Fibroblast of skin of abdomen (primary cell): ENCODE measurements around the gene SDF2L1.
"Not testable (repeated sequence)": the region's sequence is repeated elsewhere in the genome, so short reads cannot be mapped to it uniquely, and the experiment has no call there.

Source experiments
- DNase-seq: peaks from one replicate; pipeline ENCODE4 v3.0.0-alpha.2; 2013

The SDF2L1 gene

DNA sequence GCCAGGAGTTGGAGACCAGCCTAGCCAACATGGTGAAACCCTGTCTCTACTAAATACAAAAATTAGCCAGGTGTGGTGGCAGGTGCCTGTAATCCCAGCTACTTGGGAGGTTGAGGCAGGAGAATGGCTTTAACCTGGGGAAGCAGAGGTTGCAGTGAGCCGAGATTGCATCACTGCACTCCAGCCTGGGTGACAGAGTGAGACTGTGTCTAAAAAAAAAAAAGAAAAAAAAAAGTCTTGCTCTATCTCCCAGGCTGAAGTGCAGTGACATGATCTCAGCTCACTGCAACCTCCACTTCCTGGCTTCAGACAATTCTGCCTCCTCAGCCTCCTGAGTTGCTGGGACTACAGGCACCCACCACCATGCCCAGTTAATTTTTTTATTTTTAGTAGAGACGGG lies 4.7 kb upstream of the SDF2L1 start:
- not testable (repeated sequence) for DNase-seq

DNA sequence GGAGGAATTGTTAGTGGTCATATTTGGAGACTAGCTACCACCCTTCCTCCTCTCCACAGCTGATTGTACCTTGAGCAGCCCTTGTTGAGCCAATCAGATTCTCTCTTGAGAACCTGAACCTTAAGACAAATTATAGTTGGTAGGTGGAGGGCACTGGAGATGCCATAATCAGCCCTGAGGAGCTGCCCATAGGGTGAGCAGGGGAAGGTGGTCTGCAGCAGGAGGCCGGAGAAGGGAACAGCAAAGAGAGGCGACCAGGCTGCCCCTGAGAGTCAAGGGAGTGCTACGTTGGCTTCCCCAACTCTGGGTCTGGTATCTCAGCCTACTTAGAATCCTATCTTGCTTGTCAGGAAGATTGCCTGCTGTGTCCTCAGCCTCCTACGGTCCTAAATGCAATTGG lies 2.7 kb upstream of the SDF2L1 start:
- no peak for DNase-seq

DNA sequence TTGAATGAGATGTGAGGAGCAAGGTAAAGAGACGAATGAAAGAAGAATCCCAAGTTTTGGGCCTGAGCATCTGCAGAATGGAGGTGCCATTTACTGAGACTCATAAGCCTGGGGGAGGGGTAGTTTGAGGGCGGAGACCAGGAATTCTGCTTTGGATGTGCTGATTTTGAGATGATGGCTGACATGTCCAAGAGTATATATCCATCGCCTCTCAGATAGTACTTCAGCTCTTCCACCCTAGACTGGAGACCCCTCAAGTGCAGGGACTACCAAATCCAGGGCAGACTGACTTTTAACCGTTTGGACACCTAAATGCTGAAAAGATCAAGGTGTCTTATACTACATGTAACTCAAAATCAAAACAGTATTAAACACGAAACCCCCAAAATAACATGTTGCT lies 1.3 kb upstream of the SDF2L1 start:
- DNase-seq, result no peak

DNA sequence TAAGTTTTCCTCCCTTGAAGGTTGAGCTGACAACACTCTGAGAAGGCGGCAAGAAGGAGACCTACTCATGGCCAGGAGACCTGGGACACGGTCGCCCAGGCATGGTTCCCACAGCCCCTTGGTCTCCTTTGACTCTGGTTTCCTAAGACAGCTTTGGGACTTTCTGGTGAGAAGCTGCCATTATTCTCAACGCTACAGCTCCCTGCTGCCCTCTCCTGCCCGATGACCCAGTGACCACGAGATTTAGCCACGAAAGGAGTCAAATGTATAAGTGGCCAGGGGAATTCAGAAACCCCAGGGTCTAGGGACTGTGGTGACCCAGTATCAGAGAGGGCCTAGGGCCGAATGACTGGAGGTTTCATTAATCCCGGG lies 699 bp upstream of the SDF2L1 start:
- DNase-seq, result peak; percentile 33

DNA sequence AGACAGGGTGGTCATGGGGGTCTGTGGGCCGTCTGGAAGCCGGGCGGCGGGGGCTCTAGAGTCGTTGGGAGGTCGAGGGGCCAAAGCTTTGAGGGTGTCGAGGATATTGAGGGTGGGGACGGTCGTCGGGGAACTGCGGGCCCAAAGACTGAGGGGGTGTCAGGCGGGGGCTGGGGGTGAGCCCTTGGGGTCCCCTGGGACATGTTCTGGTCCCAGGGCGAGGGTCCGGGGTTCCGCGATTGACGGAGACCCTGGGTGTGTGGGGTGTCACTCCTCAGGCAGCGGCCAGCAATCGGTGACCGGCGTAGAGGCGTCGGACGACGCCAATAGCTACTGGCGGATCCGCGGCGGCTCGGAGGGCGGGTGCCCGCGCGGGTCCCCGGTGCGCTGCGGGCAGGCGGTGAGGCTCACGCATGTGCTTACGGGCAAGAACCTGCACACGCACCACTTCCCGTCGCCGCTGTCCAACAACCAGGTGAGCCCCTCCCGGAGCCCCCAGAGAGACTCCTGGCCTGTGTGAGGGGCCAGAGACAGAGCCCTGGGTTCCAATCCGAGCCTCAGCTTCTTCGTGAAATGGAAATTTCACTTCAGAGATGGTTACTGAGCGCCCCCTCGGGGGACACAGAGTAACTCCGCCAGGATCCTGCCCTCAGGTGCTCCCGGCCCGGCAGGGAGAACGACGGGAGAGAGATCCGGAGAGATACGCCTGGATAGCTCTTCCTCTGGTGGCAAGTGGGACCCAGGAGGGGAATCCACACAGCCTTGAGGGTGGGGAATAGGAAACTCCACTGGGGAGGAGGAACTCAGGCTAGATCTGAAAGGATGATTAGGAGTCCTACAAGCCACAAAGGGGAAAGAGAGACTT lies 714 bp downstream of the SDF2L1 start:
- peak; percentile 50 for DNase-seq

DNA sequence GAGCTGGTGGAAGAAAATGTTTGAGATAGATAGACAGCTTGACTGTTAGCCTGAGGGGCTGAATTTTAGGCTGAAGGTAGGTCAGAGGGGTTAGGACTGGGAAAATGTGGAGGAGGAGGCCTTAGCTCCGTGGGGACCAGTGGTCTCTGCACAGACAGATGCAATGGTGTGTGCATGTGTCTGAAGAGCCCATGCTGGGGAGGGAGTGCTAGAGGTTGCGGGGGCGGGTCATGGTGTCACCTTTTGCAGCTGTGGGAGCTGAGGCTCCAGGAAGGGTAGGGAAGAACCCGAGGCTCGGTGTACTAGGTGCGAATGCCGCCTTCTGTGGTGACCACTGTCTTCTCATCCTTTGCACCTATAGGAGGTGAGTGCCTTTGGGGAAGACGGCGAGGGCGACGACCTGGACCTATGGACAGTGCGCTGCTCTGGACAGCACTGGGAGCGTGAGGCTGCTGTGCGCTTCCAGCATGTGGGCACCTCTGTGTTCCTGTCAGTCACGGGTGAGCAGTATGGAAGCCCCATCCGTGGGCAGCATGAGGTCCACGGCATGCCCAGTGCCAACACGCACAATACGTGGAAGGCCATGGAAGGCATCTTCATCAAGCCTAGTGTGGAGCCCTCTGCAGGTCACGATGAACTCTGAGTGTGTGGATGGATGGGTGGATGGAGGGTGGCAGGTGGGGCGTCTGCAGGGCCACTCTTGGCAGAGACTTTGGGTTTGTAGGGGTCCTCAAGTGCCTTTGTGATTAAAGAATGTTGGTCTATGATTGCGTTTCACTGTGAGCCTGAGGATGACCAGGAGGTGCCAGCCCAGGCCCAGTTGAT lies 1.6 kb downstream of the SDF2L1 start:
- DNase-seq, result no peak

DNA sequence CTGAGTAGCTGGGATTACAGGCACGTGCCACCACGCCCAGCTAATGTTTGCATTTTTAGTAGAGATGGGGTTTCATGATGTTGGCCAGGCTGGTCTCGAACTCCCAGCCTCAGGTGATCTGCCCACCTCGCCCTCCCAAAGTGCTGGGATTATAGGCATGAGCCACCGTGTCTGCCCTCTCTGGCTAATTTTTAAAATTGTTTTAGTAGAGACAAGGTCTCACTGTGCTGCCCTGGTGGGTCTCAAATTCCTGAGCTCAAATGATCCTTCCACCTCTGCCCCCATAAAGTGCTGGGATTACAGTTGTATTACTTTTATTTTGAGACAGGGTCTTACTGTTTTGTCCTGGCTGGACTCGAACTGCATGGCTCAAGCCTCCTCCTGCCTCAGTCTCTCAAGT lies 3.4 kb downstream of the SDF2L1 start:
- DNase-seq, result not testable (repeated sequence)

DNA sequence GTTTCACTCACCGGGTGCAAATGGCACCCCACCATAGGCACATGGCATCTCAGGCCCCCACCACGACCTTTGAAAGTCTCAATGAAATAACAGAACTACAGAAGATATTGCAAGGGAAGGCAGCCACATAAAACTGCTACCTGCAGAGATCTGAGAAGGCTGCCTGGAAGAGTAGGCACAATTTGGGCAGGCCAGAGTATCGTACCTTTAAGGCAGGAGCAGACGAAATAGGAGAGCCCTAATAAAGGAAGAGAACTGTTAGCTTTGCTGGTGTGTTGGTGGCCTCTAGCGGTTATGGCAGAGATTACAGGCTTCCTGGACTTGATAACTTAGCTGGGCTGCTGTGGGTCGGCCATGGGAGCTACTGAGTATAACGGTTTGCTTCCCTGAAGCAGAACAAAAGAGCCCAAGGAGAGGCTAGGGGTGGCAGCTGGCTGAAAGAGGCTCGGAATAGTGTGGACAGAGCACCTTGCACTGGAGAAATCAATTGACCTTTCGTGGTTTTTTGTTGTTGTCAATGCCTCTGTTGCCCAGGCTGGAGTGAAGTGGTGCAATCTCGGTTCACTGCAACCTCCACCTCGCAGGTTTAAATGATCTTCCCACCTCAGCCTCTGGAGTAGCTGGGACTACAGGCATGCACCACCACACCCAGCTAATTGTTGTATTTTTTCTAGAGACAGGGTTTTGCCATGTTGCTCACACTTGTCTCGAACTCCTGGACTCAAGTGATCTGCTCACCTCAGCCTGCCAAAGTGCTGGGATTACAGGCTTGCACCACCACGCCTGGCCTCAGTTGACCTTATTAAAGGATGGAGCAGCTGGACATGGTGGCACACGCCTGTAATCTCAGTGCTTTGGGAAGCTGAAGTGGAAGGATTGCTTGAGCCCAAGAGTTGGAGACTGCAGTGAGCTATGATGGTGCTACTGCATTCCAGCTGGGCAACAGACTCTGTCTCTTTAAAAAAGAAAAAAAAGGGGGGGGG lies 4.8 kb downstream of the SDF2L1 start:
- DNase-seq, result peak; percentile 74

DNA sequence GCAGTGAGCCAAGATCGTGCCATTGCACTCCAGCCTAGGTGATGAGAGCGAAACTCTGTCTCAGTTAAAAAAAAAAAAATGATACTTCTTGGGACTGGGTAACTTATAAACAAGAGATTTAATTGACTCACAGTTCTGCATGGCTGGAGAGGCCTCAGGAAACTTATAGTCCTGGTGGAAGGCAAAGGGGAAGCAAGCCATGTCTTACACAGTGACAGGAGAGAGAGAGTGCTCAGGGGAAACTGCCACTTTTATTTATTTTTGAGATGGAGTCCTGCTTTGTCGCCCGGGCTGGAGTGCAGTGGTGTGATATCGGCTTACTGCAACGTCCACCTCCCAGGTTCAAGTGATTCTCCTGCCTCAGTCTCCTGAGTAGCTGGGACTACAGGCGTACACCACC lies 8.2 kb downstream of the SDF2L1 start:
- DNase-seq, result no peak

DNA sequence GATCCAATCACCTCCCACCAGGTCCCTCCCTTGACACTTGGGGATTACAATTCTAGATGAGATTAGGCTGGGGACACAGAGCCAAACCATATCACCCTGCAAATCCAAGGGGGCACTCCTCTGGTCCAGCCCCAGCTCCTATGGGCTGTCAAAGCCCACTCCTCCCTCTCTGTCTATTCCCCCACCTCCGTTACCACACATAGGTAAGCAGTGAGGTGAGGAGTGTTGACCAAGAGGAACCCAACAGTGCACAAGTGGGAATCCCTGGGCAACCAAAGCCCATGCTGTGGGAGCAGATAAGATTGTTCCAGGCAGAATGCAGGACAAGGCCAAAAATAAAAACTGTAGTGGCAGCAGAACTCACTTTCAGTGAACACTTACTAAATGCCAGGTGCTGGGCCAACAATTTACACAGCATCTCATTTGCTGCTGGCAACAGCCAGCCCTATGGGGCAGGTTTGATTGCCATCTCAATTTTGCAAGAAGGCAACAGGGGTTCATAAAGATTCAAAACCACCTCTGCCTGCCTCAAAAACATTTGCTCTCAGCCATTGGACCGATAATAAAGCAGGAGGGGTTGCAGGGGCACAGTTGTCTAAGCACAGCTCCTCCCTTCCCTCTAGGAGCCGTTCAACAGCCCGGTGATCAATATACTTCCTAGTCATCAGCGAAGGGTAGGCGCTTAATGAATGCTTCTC lies 8.9 kb downstream of the SDF2L1 start:
- DNase-seq, result no peak

DNA sequence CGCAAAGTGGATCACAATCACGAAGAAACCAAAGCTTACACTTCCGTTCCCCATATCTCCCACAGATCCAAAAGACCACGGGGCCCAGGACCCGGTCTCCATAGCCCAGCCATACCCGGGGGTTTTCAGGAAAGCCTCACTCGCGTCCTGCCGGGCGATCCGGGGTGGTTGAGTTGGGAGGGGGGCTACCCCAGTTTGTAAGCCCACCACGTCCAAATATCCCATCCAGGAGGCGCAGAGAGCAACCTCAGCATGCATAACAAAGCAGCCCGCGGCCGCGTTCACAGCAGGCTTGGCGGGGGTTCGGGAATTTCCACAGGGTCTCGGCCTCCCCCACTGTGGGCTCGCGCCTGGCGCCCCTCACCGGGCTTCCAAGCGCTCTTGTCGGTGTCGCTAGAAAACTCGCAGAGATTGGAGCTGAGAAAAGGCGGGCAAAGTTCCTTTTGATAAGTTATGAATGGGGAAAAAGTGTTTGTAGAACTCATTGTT lies 9.5 kb downstream of the SDF2L1 start:
- DNase-seq, result no peak

DNA sequence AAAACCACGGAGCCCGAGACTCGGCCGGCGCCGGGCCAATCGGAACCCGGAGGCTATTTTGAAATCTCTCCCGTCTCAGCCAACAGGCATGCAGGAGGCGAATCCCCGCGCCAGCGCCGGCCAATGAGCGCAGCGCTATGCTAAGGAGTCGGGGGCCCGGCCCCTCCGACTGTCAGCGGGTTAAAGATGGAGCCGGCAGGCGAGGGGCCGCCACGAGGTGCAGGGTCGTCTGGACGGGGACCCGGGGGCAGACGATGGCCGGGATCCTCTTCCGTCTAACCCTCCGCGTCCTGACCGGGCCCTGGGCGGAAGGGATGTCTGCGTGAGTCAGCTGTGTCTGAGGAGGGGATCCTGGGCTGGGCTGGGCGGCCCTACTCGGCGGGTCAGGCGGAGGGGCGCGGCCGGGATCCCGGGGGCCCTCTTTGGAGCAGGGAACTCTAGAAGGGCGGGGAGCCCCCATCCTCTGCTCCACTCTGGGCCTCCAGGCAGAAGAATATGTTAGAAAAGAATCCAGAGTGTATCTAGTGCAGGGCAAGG lies 10.0 kb downstream of the SDF2L1 start:
- peak; percentile 87 for DNase-seq

DNA sequence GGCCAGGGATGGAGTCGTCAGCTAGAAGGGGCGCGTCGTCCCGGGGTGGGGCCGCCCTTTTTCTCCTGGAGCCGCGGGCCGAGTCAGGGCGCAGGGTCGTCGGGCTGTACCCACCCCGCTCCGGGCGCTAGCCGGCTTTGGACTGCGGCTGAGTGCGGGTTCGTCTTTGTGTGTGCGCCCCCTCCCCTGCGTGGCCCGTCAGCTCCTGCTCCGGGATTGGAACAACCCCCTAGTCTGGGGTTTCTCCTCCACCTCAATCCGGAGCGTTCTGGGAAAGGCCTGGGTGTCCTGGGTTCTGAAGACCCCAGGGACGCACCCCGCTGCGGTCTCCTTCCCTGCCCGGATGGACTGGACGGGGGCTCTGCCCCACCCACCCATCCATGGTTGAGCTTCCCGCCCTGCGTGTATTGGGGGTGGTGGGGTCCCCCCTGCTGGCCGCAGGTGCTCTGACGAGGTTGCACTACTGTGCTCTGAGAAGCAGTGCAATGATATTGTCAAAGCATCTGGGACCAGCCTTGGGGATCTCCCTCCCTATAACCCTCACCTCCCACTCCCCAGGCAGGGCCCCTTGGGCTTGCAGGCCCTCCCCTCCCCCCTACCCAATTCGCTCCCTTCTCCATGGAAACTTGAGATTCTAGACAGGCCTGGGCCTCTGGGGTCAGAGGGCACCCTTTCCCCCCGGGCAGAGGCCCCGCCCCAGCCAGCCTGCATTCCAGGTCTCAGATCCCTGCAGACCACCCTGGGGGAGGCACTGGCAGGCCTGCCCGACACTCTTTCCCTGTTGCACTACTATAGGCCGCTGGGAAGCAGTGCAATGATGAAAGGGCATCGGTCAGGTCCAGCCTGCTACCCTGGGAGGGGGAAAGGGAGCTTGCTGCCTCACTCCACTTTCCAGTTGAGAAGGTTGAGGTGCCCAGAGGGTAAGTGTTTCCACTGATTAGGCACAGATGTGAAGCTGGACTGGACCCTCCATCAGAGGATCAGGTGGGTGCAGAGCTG lies 10.7 kb downstream of the SDF2L1 start:
- DNase-seq, result no peak

DNA sequence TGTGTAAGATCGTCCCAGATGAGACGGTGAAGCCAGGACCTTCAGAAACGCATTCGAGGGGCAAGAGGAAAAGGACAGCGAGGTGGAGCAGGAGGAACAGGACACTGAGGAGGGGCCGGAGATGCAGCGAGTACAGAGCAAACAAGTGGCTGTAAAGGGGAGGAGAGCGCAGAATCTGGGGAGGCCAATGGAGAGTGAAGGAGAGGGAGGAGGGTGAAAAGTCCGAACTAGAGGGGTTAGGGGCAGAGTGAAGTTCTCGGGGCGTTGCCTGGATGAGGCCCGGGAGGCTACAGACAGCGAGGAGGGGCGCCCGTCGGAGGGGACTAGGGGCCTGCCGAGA lies 14.9 kb downstream of the SDF2L1 start:
- DNase-seq, result no peak

DNA sequence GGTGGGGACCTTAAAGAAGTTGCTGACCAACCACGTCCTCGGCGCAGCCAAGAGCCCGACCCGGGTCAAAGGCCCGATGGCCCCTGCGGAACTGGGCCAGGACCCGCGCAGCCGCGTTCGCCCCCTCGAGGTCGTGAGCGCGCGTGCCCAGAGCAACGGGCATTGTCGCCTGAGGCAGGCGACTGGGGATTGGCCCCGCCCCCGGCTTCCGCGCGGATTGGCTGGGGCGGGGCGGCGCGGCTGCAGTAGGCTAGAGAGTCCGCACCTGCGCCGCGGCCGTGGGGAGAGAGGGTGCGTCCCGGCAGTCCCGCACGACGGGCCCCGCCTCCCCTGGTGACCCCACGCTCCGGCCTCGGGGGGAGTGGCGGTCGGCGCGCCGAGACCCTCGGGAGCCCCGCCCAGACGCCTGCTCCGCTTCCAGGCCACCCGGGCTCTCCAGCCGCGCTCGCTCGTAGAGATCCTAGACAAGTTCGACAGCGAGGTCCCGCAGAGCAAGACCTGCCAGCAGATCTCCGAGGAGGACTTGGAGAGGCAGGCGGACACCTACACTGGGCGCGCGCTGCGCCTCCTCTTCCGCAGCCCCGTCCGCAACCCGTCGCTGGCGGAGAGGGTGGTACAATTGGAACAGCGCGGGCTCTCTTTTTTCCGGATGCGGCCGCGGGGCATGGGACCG lies 15.4 kb downstream of the SDF2L1 start:
- DNase-seq, result peak; percentile 23

DNA sequence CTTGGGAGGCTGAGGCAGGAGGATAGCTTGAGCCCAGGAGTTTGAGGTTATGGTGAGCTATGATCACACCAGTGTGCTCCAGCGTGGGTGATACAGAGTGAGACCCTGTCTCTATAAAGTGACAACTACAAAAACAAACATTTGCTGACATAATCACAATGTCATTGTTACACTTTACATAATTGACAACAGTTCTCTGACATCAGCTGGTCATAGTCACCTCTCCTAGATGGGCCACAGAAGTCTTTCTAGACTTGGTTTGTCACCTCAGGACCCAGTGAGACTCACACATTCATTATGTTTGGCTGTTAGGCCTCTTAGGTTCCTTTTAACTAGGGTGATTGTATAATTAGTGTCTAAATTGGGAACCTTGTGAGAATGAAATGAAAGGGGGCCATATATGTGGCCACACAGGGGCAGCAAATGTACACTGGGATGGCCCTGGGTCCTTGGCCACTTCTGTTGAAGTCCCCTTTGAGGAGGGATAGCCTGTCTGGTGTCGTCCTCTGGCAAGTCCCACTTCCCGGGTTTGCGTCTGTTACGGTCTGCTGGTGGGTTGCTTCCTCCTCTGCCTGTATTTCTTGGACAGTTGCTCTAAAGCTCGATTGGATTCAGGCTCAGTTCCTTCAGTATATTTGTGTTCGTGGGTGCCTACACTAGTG lies 17.9 kb downstream of the SDF2L1 start:
- DNase-seq, result no peak

DNA sequence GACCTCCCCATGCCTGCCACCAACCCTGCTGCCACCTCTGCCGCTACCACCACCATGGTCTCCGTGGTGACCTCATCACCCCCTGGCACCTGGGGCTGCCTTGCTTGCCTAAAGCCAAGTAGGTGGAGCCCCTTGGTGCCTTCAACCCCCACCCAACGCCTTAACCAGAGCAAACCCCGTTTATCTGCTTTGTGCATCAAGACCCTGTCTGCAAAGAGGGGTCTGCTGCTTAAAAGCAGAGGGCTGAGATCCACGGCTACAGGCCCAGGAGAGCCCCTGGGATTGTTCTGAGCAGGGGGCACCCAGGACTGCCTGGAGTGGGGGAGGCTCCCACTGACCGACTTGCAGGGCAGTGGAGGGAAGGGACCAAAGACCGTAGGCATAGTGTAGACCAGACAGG lies 18.8 kb downstream of the SDF2L1 start:
- DNase-seq, result no peak

DNA sequence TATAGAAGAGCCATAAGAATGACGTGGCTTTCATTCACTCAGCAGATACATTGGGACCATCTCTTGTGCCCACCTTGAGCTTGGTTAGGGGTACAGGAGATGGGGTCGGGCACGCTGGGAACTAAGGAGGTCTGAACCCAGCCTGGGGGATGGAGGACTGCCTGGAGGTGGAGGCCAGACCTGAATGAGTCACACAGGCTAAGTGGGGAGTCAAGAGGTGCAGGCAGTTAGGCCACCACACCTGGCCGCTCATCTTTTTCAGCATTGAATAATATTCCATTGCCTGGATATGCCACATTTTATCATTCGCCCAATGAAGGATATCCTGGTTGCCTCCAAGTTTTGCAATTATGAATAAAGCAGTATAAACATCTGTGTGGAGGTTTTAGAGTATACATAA lies 19.9 kb downstream of the SDF2L1 start:
- no peak for DNase-seq

DNA sequence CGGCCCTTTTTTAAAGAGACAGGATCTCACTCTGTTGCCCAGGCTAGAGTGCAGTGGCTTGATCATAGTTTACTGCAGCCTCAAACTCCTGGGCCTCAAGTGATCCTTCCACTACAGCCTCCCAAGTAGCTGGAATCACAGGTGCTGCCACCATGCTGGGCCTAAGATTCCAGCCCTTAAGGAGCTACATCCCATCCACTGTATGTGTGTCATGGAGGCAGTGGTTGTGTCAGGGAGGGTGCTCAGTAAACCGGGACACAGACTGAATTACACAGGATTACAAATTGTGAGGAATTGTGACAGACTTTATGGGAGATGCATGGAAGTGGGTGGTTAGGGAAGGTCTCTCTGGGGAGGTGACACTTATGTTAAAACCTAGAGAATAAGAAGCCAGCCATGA lies 21.6 kb downstream of the SDF2L1 start:
- no peak for DNase-seq
